SK-N-SH (cell line): ENCODE data around the gene EIF5A. TPM values are rescaled to one million over a fixed set of nuclear protein-coding genes. Genes with fewer than 3 reads are reported as not detected.

Experiments used
- CTCF ChIA-PET: fragments of 300-600, 350-600 bp; formaldehyde crosslinking; extraction: SDS; loops from one replicate; lab custom pipeline; 2021; lab: Yijun Ruan, JAX
- POLR2A ChIA-PET: fragments of 350-600 bp; sonication (Branson Sonifier 250); formaldehyde crosslinking; extraction: SDS; loops from one replicate; lab custom pipeline; 2020; ENCODE audit warnings: antibody characterized with exemption, inconsistent platforms; lab: Yijun Ruan, JAX
- DNase-seq: peaks from one replicate; pipeline ENCODE4 v3.0.0; 2012
- H2AFZ ChIP-seq: fragments of 200-600 bp; sonication (generic); 2 replicates; pipeline ENCODE4 v1.8.1; 2016; ENCODE audit warnings: antibody characterized with exemption, mild to moderate bottlenecking, low read depth
- H3F3A ChIP-seq: fragments of 200-600 bp; sonication (generic); replicated peaks from 2 replicates; pipeline ENCODE3; 2016; ENCODE audit warnings: antibody characterized with exemption, mild to moderate bottlenecking; ENCODE audit not compliant: insufficient read depth
- H3K27ac ChIP-seq, 2 experiments: fragments of 200-500 bp in 1 of 2; fragments of 200-600 bp in 1 of 2; sonication (Bioruptor generic) in 1 of 2; sonication (generic), shearing (Covaris generic) in 1 of 2; 2 replicates each; pipeline versions ENCODE4 v1.5.1 to v1.6.1; 2014 to 2016; ENCODE audit warnings: low read depth in 2 of 2, inconsistent platforms in 1 of 2, low read length in 1 of 2, mild to moderate bottlenecking in 1 of 2, mixed read lengths in 1 of 2
- H3K27me3 ChIP-seq: fragments of 200-600 bp; sonication (generic), shearing (Covaris generic); 2 replicates; pipeline ENCODE4 v1.6.1; 2016; ENCODE audit warnings: mixed run types; ENCODE audit not compliant: insufficient read depth
- H3K36me3 ChIP-seq, 2 experiments: fragments of 200-500 bp in 1 of 2; fragments of 200-600 bp in 1 of 2; sonication (Bioruptor generic) in 1 of 2; sonication (generic) in 1 of 2; replicated peaks in 1 of 2; 2 replicates each; pipeline versions ENCODE3 to v1.5.1; 2014 to 2016; ENCODE audit warnings: low read length in 1 of 2, mild to moderate bottlenecking in 1 of 2; ENCODE audit not compliant: insufficient read depth in 2 of 2, control insufficient read depth in 1 of 2
- H3K4me1 ChIP-seq, 2 experiments: fragments of 200-500 bp in 1 of 2; fragments of 200-600 bp in 1 of 2; sonication (Bioruptor generic) in 1 of 2; sonication (generic), shearing (Covaris generic) in 1 of 2; 2 replicates each; pipeline versions ENCODE4 v1.5.1 to v1.6.1; 2014 to 2016; ENCODE audit warnings: low read depth in 1 of 2, low read length in 1 of 2, mixed run types in 1 of 2; ENCODE audit not compliant: insufficient read depth in 2 of 2, control insufficient read depth in 1 of 2
- H3K4me2 ChIP-seq: fragments of 200-600 bp; sonication (generic), shearing (Covaris generic); 2 replicates; pipeline ENCODE4 v1.6.1; 2017; ENCODE audit warnings: mixed run types
- H3K4me3 ChIP-seq, 2 experiments: fragments of 200-500 bp in 1 of 2; fragments of 200-600 bp in 1 of 2; sonication (Bioruptor generic) in 1 of 2; sonication (generic), shearing (Covaris generic) in 1 of 2; 2 replicates each; pipeline versions ENCODE4 v1.5.1 to v1.8.1; 2014 to 2016; ENCODE audit warnings: low read depth in 2 of 2, inconsistent platforms in 1 of 2, low read length in 1 of 2, mild to moderate bottlenecking in 1 of 2, mixed read lengths in 1 of 2, moderate library complexity in 1 of 2
- H3K79me2 ChIP-seq: fragments of 200-600 bp; sonication (generic); 2 replicates; pipeline ENCODE4 v1.8.1; 2017; ENCODE audit warnings: mild to moderate bottlenecking; ENCODE audit not compliant: insufficient read depth
- H3K9ac ChIP-seq: fragments of 200-600 bp; sonication (generic); 2 replicates; pipeline ENCODE4 v1.6.1; 2017; ENCODE audit warnings: mixed run types
- H3K9me2 ChIP-seq: fragments of 200-600 bp; sonication (generic); 2 replicates; pipeline ENCODE4 v1.6.1; 2017; ENCODE audit warnings: mixed run types
- H3K9me3 ChIP-seq: fragments of 200-600 bp; sonication (generic); 2 replicates; pipeline ENCODE4 v1.6.1; 2017; ENCODE audit warnings: mixed run types, mild to moderate bottlenecking, moderate library complexity
- H4K20me1 ChIP-seq: fragments of 200-600 bp; sonication (generic); 2 replicates; pipeline ENCODE4 v1.6.1; 2017; ENCODE audit warnings: mild to moderate bottlenecking, mixed run types; ENCODE audit not compliant: insufficient read depth
- CHD2 ChIP-seq: fragments of 150-350 bp; IDR thresholded peaks from 2 replicates; pipeline ENCODE4 v1.6.1; 2018; ENCODE audit warnings: low read length; ENCODE audit not compliant: partially characterized antibody
- ELF1 ChIP-seq: IDR thresholded peaks from 2 replicates; pipeline ENCODE4 v1.4.0; 2012
- EP300 ChIP-seq, 2 experiments: IDR thresholded peaks; 2 replicates each; pipeline versions ENCODE4 v1.4.0 to v1.6.1; 2012; ENCODE audit warnings: borderline replicate concordance in 1 of 2, low read depth in 1 of 2, low read length in 1 of 2
- FOSL2 ChIP-seq: IDR thresholded peaks from 2 replicates; pipeline ENCODE4 v1.4.0; 2012; ENCODE audit warnings: low read depth, mild to moderate bottlenecking, moderate library complexity, borderline replicate concordance
- FOXJ3 ChIP-seq: sonication (generic); formaldehyde crosslinking; IDR thresholded peaks from 2 replicates; pipeline ENCODE4 v1.5.1; 2020; ENCODE audit warnings: mild to moderate bottlenecking, missing genetic modification reagents
- FOXM1 ChIP-seq: IDR thresholded peaks from 2 replicates; pipeline ENCODE4 v1.4.0; 2012; ENCODE audit warnings: low read depth, mild to moderate bottlenecking
- GABPA ChIP-seq: IDR thresholded peaks from 2 replicates; pipeline ENCODE4 v1.4.0; 2012; ENCODE audit warnings: low read depth, mild to moderate bottlenecking
- GATA2 ChIP-seq: sonication (generic); formaldehyde crosslinking; IDR thresholded peaks from 2 replicates; pipeline ENCODE4 v1.5.0; 2020; ENCODE audit warnings: mild to moderate bottlenecking, missing genetic modification reagents
- JUND ChIP-seq: IDR thresholded peaks from 2 replicates; pipeline ENCODE4 v1.4.0; 2012
- MAX ChIP-seq: IDR thresholded peaks from 2 replicates; pipeline ENCODE4 v1.4.0; 2012; ENCODE audit warnings: low read depth
- MEF2A ChIP-seq: IDR thresholded peaks from 2 replicates; pipeline ENCODE4 v1.4.0; 2012; ENCODE audit warnings: low read depth, borderline replicate concordance
- MXI1 ChIP-seq: IDR thresholded peaks from 2 replicates; pipeline ENCODE4 v1.6.1; 2012; ENCODE audit warnings: mild to moderate bottlenecking, low read depth, low read length, improper control_type of control experiment
- NFIC ChIP-seq: IDR thresholded peaks from 2 replicates; pipeline ENCODE4 v1.4.0; 2012; ENCODE audit warnings: borderline replicate concordance
- NRF1 ChIP-seq: IDR thresholded peaks from 2 replicates; pipeline ENCODE4 v1.6.1; 2012; ENCODE audit warnings: low read depth, mild to moderate bottlenecking, low read length
- POLR2AphosphoS5 ChIP-seq: IDR thresholded peaks from 2 replicates; pipeline ENCODE4 v1.6.1; 2012; ENCODE audit warnings: low read depth, low read length
- RAD21 ChIP-seq: IDR thresholded peaks from 2 replicates; pipeline ENCODE4 v1.6.1; 2012; ENCODE audit warnings: mild to moderate bottlenecking, low read length
- RCOR1 ChIP-seq: fragments of 150-350 bp; IDR thresholded peaks from 2 replicates; pipeline ENCODE4 v1.6.1; 2017; ENCODE audit warnings: antibody characterized with exemption, low read length
- RFX5 ChIP-seq: IDR thresholded peaks from 2 replicates; pipeline ENCODE4 v1.6.1; 2012; ENCODE audit warnings: mild to moderate bottlenecking, improper control_type of control experiment, low read length
- RXRA ChIP-seq: IDR thresholded peaks from 2 replicates; pipeline ENCODE4 v1.4.0; 2012; ENCODE audit warnings: low read depth, mild to moderate bottlenecking, borderline replicate concordance
- SIN3A ChIP-seq: IDR thresholded peaks from 2 replicates; pipeline ENCODE4 v1.6.1; 2012; ENCODE audit warnings: low read depth, mild to moderate bottlenecking, low read length, moderate library complexity, borderline replicate concordance
- TAF1 ChIP-seq: IDR thresholded peaks from 2 replicates; pipeline ENCODE4 v1.6.1; 2012; ENCODE audit warnings: low read depth, mild to moderate bottlenecking, low read length, moderate library complexity, borderline replicate concordance
- TCF12 ChIP-seq: IDR thresholded peaks from 2 replicates; pipeline ENCODE4 v1.4.0; 2012
- TEAD4 ChIP-seq: IDR thresholded peaks from 2 replicates; pipeline ENCODE4 v1.4.0; 2012; ENCODE audit warnings: mild to moderate bottlenecking, borderline replicate concordance; ENCODE audit not compliant: insufficient read depth
- USF2 ChIP-seq: fragments of 150-350 bp; IDR thresholded peaks from 2 replicates; pipeline ENCODE4 v1.6.1; 2017; ENCODE audit warnings: antibody characterized with exemption, low read length, low read depth, borderline replicate concordance
- WGBS: methylation state at CpG from one replicate; pipeline ENCODE4 v1.1.6; 2017; ENCODE audit warnings: low lambda C conversion rate; 5-methylcytosine and 5-hydroxymethylcytosine counted together
- polyA plus RNA-seq, 3 experiments: library from polyadenylated mRNA; depleted of rRNA; stranded (reverse); fragments of >200 nt; gene quantifications; 2 replicates each; pipeline ENCODE4 v1.2.3, GENCODE V29; 2012
- TF ChIP-seq, protein P1 (sequence below): fragments of 150-350 bp; IDR thresholded peaks from 2 replicates; pipeline ENCODE4 v1.6.1; 2016; ENCODE audit warnings: mild to moderate bottlenecking, low read depth, low read length
- TF ChIP-seq, protein P2 (sequence below): IDR thresholded peaks from 2 replicates; pipeline ENCODE4; 2012
- TF ChIP-seq, protein P3 (sequence below): IDR thresholded peaks from 2 replicates; pipeline ENCODE4 v1.4.0; 2012; ENCODE audit warnings: low read depth, borderline replicate concordance
- TF ChIP-seq, protein P4 (sequence below): fragments of 200-600 bp; sonication (generic); IDR thresholded peaks from 2 replicates; pipeline ENCODE4 v1.6.1; 2017; ENCODE audit warnings: antibody characterized with exemption, mild to moderate bottlenecking, moderate library complexity

The EIF5A gene
- polyA plus RNA-seq, 1 of the 3 experiments (the other 2 are of a cell fraction): 971 TPM

DNA sequence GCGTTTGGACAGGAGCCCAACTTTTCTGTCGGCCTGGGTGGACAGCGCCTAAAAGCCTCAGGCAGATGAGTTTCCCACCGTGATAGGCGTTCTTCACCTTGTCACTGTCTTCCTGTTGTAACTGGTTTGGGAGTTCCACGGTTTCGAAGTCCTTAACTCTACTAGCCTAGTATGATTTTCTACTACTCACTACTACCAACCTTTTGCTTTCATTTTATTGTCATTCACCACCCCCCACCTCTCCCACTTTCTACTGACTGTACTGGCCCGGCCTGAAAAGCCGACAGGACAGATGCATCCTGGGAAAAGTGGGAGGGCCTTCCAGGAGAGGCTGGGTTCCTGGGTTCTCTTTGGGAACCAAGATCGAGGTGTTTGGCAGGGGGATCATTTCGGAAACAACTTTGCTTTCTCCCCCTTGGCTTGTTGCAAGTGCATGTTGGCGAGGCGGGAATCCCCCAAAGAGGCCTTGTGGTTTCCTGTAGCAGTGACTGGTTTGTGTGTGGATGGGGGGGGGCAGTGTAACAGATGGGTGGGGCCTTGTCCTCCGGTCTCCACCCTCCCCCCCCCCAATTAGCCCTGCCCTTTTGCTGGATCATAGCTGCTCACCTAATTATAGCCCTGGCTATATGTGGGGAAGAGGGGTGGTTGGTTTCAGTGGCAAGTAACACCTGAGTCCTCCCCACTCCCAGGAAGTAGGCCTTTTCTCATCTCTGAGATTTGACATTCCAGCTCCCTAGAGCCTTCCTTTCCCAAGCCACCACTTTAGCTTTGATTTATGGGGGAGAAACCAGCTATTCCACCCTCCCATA is 1.4 kb downstream of the EIF5A start:
- Histone ChIP-seq H3K27ac (peak overlapping the region; percentile 83 to 91), H3F3A (peaks cover 59% of the 10 kb centered on the region), H3K9me2 (no peaks in the 10 kb centered on the region), H3K27me3 (no peaks in the 10 kb centered on the region), H3K4me1 (peaks cover 18 to 34% of the 10 kb centered on the region in 2 experiments), H4K20me1 (peaks cover 55% of the 10 kb centered on the region), H3K4me2 (peak overlapping the region; percentile 90), H2AFZ (no peak overlapping the region), H3K36me3 (peaks cover 41 to 45% of the 10 kb centered on the region in 2 experiments), H3K9me3 (no peaks in the 10 kb centered on the region), H3K79me2 (peaks cover 61% of the 10 kb centered on the region), H3K9ac (peak overlapping the region; percentile 93), H3K4me3 (peak overlapping the region; percentile 76 to 79)
- ChIA-PET POLR2A (interaction anchor here (0.7 to 1.2 kb wide), 4 partner anchors 9 to 89 kb away, joined by 3 to 6 read pairs (median 4); partner anchors contain the start of genes DLG4 and GABARAP), CTCF (interaction anchor here (0.6 to 2.6 kb wide), 6 partner anchors 12 to 603 kb away, joined by 3 to 7 read pairs (median 4); partner anchors contain the start of gene SLC2A4)
- 1% methylated on average over 12 of the region's 14 CpGs for WGBS
- peak; percentile 77 for DNase-seq
- no peak for TF ChIP-seq RCOR1
- TF ChIP-seq TEAD4: no peak
- TF ChIP-seq RXRA: no peak
- TF ChIP-seq SIN3A: peak; percentile 39; the same call in 1 of the 2 replicates
- no peak for TF ChIP-seq NRF1
- TF ChIP-seq NFIC: peak; percentile 4; the same call in 1 of the 2 replicates
- TF ChIP-seq, protein P1, sequence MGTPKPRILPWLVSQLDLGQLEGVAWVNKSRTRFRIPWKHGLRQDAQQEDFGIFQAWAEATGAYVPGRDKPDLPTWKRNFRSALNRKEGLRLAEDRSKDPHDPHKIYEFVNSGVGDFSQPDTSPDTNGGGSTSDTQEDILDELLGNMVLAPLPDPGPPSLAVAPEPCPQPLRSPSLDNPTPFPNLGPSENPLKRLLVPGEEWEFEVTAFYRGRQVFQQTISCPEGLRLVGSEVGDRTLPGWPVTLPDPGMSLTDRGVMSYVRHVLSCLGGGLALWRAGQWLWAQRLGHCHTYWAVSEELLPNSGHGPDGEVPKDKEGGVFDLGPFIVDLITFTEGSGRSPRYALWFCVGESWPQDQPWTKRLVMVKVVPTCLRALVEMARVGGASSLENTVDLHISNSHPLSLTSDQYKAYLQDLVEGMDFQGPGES: no peak
- no peak for TF ChIP-seq TCF12
- TF ChIP-seq FOXJ3 (CRISPR knock-in tag): no peak
- peak; percentile 73 for TF ChIP-seq POLR2AphosphoS5
- TF ChIP-seq, protein P2, sequence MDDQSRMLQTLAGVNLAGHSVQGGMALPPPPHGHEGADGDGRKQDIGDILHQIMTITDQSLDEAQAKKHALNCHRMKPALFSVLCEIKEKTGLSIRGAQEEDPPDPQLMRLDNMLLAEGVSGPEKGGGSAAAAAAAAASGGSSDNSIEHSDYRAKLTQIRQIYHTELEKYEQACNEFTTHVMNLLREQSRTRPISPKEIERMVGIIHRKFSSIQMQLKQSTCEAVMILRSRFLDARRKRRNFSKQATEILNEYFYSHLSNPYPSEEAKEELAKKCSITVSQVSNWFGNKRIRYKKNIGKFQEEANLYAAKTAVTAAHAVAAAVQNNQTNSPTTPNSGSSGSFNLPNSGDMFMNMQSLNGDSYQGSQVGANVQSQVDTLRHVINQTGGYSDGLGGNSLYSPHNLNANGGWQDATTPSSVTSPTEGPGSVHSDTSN: no peak
- TF ChIP-seq MXI1: peak; percentile 2; the same call in 1 of the 2 replicates
- TF ChIP-seq, protein P3, sequence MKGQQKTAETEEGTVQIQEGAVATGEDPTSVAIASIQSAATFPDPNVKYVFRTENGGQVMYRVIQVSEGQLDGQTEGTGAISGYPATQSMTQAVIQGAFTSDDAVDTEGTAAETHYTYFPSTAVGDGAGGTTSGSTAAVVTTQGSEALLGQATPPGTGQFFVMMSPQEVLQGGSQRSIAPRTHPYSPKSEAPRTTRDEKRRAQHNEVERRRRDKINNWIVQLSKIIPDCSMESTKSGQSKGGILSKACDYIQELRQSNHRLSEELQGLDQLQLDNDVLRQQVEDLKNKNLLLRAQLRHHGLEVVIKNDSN: no peak
- TF ChIP-seq MAX: peak; percentile 16; the same call in 1 of the 2 replicates
- TF ChIP-seq TAF1: peak; percentile 80; the same call in 1 of the 2 replicates
- no peak for TF ChIP-seq FOXM1
- no peak for TF ChIP-seq JUND
- TF ChIP-seq MEF2A: no peak
- no peak for TF ChIP-seq GABPA
- TF ChIP-seq RAD21: no peak
- TF ChIP-seq GATA2 (CRISPR knock-in tag): no peak
- TF ChIP-seq ELF1: no peak
- no peak for TF ChIP-seq USF2
- no peak for TF ChIP-seq RFX5
- TF ChIP-seq CHD2: no peak
- TF ChIP-seq, protein P4, sequence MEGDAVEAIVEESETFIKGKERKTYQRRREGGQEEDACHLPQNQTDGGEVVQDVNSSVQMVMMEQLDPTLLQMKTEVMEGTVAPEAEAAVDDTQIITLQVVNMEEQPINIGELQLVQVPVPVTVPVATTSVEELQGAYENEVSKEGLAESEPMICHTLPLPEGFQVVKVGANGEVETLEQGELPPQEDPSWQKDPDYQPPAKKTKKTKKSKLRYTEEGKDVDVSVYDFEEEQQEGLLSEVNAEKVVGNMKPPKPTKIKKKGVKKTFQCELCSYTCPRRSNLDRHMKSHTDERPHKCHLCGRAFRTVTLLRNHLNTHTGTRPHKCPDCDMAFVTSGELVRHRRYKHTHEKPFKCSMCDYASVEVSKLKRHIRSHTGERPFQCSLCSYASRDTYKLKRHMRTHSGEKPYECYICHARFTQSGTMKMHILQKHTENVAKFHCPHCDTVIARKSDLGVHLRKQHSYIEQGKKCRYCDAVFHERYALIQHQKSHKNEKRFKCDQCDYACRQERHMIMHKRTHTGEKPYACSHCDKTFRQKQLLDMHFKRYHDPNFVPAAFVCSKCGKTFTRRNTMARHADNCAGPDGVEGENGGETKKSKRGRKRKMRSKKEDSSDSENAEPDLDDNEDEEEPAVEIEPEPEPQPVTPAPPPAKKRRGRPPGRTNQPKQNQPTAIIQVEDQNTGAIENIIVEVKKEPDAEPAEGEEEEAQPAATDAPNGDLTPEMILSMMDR: no peak
- TF ChIP-seq EP300 (IDR thresholded peaks at IDR 0.05; ENCODE audit: borderline replicate concordance in 1 of 2, low read depth in 1 of 2, low read length in 1 of 2): no peak
- TF ChIP-seq FOSL2: no peak
